ENCODE data around the gene KMT2A. TPM values are rescaled to one million over a fixed set of nuclear protein-coding genes. Genes with fewer than 3 reads are reported as not detected.

The KMT2A gene
- total and polyA plus RNA-seq, 12 donors, result 4.1 to 44.5 (median 34.6) TPM

DNA sequence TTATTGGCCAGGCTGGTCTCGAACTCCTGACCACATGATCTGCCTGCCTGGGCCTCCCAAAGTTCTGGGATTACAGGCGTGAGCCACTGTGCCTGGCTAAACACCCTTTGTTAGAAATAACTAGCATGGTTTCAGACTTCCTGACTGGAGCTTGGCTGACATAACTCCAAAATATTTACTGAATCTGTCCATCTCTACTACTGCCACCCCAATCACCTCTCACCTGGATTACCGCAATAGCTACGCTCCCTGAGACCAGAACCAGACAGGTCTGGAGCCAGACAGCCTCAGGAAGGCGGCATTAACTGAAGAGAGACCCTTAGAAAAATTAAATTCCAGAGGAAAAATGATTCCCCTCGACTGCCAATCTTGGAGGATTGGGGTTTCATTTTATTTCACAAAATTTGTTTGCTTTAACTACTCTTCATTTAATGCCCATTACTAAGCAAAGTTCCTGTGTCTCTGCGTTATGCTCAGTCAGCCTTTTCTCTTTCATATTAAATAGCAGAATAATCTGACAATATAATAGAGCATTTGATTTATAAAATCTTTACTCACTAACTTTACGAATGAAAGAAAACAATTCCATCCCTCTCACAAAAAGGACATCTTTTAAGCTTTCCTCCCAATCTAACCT, 107.8 kb downstream of the KMT2A start:
- 92 to 95% methylated on average over 8 of the region's 8 CpGs for WGBS, 2 donors
- Histone ChIP-seq H3K4me3 (no peak overlapping the region), H3K27me3 (no peaks in the 10 kb centered on the region), H3K9me3 (no peaks in the 10 kb centered on the region), H3K4me1 (no peaks in the 10 kb centered on the region), H3K36me3 (peaks cover 0 to 85% (median 15%) of the 10 kb centered on the region in 9 donors), H3K27ac (no peak overlapping the region)
- TF ChIP-seq, protein P1, sequence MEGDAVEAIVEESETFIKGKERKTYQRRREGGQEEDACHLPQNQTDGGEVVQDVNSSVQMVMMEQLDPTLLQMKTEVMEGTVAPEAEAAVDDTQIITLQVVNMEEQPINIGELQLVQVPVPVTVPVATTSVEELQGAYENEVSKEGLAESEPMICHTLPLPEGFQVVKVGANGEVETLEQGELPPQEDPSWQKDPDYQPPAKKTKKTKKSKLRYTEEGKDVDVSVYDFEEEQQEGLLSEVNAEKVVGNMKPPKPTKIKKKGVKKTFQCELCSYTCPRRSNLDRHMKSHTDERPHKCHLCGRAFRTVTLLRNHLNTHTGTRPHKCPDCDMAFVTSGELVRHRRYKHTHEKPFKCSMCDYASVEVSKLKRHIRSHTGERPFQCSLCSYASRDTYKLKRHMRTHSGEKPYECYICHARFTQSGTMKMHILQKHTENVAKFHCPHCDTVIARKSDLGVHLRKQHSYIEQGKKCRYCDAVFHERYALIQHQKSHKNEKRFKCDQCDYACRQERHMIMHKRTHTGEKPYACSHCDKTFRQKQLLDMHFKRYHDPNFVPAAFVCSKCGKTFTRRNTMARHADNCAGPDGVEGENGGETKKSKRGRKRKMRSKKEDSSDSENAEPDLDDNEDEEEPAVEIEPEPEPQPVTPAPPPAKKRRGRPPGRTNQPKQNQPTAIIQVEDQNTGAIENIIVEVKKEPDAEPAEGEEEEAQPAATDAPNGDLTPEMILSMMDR (IDR thresholded peaks at IDR 0.05), result no peak
- intact Hi-C loops (cut with DNase I), result no loop called here
- no peak for DNase-seq
- no peak for ATAC-seq

DNA sequence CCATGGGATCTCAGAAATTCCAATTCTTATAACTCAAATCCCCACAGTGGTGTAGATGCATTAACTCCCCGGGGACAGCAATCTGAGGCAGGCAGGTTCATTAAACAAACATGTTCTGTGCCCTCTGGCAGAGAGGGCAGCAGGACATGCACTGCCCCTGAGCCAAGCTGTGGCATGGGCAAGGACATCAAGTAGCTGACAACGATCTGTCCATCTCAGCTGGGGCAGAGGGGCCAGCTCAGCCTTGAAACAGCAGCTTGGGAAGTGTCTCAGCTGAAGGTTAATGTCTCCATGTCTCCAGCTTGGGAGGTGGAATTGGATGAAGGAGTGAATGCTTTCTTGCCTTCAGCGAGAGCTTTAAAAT, 108.3 kb downstream of the KMT2A start:
- peaks cover 0 to 90% (median 20%) of the 10 kb centered on the region in 9 donors for H3K36me3 ChIP-seq
- DNase-seq (no peak), ATAC-seq (no peak)
- intact Hi-C loops (cut with DNase I), result no loop called here
- TF ChIP-seq, protein P1 (IDR thresholded peaks at IDR 0.05), result no peak
- H3K4me3 ChIP-seq, result no peak overlapping the region
- 87 to 93% methylated on average over 3 of the region's 3 CpGs for WGBS, 2 donors
- no peak overlapping the region for H3K27ac ChIP-seq
- no peaks in the 10 kb centered on the region for H3K27me3 ChIP-seq
- H3K9me3 ChIP-seq, result no peaks in the 10 kb centered on the region
- H3K4me1 ChIP-seq, result no peaks in the 10 kb centered on the region

DNA sequence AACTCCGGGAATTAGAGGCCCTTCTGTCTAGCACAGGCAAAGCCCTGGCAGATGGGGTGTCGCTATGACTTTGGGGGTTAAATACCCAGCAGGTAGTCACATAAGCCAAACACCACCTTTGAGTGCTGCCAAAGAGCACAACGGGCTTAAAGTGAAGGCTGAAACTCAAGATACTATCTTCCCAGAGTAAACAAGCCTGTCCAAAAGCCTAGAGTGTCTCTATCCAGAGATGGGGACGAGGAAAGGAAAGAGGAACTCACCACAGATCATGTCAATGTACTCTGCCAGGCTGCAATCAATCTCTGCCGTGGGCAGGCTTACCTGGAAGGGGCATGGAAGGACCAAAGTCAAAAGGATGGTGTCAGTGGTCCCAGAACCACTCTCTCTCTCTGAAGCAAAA, 109.2 kb downstream of the KMT2A start:
- H3K36me3 ChIP-seq, result peaks cover 0 to 95% (median 21%) of the 10 kb centered on the region in 9 donors
- TF ChIP-seq, protein P1 (IDR thresholded peaks at IDR 0.05), result no peak
- no peaks in the 10 kb centered on the region for H3K27me3 ChIP-seq
- no peak overlapping the region for H3K4me3 ChIP-seq
- H3K4me1 ChIP-seq, result no peaks in the 10 kb centered on the region
- ATAC-seq (no peak), DNase-seq (no peak)
- 84 to 91% methylated on average over 5 of the region's 5 CpGs for WGBS, 2 donors
- no peaks in the 10 kb centered on the region for H3K9me3 ChIP-seq
- intact Hi-C loops (cut with DNase I), result no loop called here
- H3K27ac ChIP-seq, result no peak overlapping the region

DNA sequence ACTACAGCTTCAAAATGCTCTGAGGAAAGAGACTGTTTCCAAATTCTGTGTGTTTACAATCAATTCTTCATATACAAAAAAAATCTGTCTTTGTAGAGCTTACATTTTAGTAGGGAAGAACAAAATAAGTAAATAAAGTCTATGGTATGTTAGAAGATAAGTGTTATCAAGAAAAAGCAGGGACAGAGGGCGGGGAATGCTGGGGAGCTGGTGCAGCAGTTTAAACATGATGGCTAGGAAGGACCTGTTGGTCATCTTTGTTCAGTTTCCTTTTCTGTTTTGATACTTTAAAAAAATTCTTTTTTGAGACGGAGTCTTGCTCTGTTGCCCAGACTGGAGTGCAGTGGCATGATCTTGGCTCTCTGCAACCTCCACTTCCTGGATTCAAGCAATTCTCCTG, 110.8 kb downstream of the KMT2A start:
- DNase-seq (no peak), ATAC-seq (no peak)
- WGBS, 2 donors, result 95 to 97% methylated on average over 2 of the region's 2 CpGs
- peaks cover 0 to 95% (median 34%) of the 10 kb centered on the region in 9 donors for H3K36me3 ChIP-seq
- H3K27ac ChIP-seq, result no peak overlapping the region
- TF ChIP-seq, protein P1 (IDR thresholded peaks at IDR 0.05), result no peak
- intact Hi-C loops (cut with DNase I), result no loop called here
- H3K27me3 ChIP-seq, result no peaks in the 10 kb centered on the region
- no peak overlapping the region for H3K4me3 ChIP-seq
- H3K4me1 ChIP-seq, result no peaks in the 10 kb centered on the region
- no peaks in the 10 kb centered on the region for H3K9me3 ChIP-seq

Measured in heart right ventricle (tissue), 16 donors.